Effector CD8-positive, alpha-beta T cell (primary cell): ENCODE measurements around the gene EXOC1L.

Source experiments
- DNase-seq: peaks from one replicate; lab custom pipeline; 2025; lab: John Stamatoyannopoulos, UW

The EXOC1L gene

DNA sequence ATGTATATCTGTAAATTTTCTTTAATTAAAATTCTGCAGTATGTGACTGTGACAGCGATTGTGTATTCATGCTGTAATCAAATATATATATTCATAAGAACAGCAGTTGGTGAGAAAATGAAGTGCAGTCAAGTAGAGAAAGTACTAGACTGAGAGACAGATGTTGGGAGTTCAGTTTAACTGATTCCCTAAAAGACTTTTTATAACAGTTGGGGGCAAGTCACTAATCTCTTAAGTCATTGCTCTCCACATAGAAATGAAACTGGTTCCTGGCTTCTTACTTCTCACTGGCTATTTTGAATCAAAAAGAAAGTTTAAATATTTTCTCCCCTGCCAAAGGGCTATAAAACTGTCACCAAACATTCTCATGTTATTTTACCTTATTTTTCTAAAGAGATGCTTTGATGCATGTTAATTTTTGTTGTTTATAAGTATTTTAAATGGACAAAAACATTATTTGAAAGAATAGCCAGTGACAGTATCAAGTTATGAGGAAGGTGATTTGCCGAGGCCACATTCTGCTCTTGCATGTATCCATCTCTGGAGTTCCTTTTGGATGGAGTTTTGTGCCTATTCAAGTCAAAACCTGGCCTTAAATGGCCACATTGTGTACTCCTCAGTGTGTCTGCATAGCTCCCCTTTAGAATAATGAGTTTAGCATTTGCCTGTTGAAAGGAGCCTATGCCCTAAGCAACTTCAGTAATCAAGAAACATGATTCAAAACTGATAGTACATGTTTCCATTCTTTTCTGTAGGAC, 64.7 kb downstream of the EXOC1L start:
- DNase-seq: no peak

GRCh38 chr4:55884851-55885219, 65.2 kb downstream of the EXOC1L start:
- no peak for DNase-seq
